Muscle layer of colon (tissue), 2 donors: Measurements from ENCODE around the gene AKAP1.

Experiments
- H3K27ac ChIP-seq: one replicate; pipeline ENCODE4 v1.7.0; 2013; ENCODE audit warnings: low read depth, mild to moderate bottlenecking, low read length, moderate library complexity
- H3K27me3 ChIP-seq, 2 donors: one replicate each; pipeline ENCODE4 v1.7.0; 2013; ENCODE audit warnings: low read length in 2 of 2, mild to moderate bottlenecking in 2 of 2; ENCODE audit not compliant: insufficient read depth in 2 of 2, control insufficient read depth in 1 of 2
- H3K36me3 ChIP-seq: one replicate; pipeline ENCODE4 v1.7.0; 2013; ENCODE audit warnings: mild to moderate bottlenecking, low read length; ENCODE audit not compliant: insufficient read depth
- H3K4me1 ChIP-seq: one replicate; pipeline ENCODE4 v1.7.0; 2013; ENCODE audit warnings: mild to moderate bottlenecking, low read length; ENCODE audit not compliant: insufficient read depth
- H3K4me3 ChIP-seq, 2 donors: one replicate each; pipeline ENCODE4 v1.7.0; 2013; ENCODE audit warnings: low read length in 2 of 2, low read depth in 1 of 2, mild to moderate bottlenecking in 1 of 2, moderate library complexity in 1 of 2
- H3K9ac ChIP-seq: one replicate; pipeline ENCODE4 v1.7.0; 2013; ENCODE audit warnings: low read length
- H3K9me3 ChIP-seq: one replicate; pipeline ENCODE4 v1.7.0; 2013; ENCODE audit warnings: mild to moderate bottlenecking, low read length
- donor health status: abdominal sarcoma.
- donor health status: Adenocarcinoma of cecum.

Gene AKAP1

DNA sequence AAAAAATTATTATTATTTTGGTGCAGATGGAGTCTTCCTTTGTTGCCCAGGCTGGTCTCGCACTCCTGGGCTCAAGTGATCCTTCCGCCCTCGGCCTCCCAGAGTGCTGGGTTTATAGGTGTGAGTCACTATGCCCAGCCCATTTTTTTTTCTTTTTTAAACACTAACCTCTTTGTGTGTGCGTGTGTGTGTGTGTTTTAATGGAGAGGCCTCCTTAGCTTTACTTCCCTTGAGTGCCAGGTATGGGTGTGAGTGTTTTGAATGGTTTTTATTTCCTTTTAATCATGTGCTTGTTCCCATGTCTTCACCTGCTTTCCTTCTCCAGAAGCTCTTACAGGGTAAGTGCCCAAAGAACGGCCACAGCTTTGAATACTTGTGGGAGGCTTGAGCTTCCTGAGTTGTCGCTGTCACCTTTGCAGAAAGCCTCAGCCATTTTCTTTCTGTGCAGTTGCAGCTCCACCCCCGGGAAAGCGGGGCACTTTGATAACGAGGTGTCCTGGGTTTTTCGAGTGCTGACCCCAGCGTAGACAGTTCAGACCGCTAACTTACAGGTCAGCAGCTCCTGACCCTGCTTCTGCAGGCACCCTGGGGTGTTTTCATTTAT is 22.6 kb downstream of the AKAP1 start:
- Histone ChIP-seq H3K4me1 (peaks cover 67% of the 10 kb centered on the region), H3K36me3 (peaks cover 29% of the 10 kb centered on the region)

DNA sequence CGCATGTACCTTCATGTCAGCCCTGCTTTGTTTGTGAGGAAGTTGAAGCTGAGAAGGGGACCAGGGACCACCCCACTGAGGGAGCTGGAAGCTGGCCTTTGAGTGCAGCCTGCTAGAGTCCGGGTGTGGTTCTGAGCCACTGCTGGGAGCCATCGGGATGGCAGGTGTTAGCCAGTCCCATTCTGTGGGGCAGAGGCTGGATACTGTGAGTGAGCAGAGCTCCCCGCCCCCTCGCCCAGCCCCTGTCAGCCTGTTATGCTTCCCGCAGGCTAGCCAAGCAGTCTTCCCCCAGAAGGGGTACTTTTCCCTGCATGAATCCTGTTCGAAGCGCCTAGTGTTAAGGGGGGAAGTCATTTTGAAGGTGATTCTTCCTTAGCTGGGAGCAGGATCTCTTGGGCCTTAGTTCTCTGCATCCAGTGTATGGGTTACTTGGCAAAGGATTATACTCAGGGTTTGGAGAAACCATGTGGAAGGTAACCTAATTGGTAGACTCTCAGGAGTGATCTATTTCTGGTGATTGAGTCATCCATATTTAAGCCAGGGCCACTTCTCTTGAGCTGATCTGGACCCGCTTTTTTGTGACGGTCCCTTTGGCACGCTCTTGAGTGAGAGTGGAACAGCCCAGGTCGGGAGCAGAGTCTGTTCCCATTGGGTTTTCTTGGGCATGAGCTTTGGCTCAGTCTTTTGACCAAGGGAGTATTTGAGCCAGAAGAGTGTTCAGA is 23.8 kb downstream of the AKAP1 start:
- no peak overlapping the region for H3K9ac ChIP-seq
- no peaks in the 10 kb centered on the region for H3K9me3 ChIP-seq
- H3K4me1 ChIP-seq, result peaks cover 70% of the 10 kb centered on the region
- H3K27me3 ChIP-seq, result no peaks in the 10 kb centered on the region
- H3K36me3 ChIP-seq, result peaks cover 36% of the 10 kb centered on the region
- no peak overlapping the region for H3K4me3 ChIP-seq
- peak overlapping the region; percentile 12 for H3K27ac ChIP-seq

More for the DNA sequence above, 22.6 kb downstream of the AKAP1 start:
- Histone ChIP-seq H3K27ac (no peak overlapping the region), H3K9ac (no peak overlapping the region), H3K27me3 (no peaks in the 10 kb centered on the region), H3K9me3 (no peaks in the 10 kb centered on the region), H3K4me3 (no peak overlapping the region)

DNA sequence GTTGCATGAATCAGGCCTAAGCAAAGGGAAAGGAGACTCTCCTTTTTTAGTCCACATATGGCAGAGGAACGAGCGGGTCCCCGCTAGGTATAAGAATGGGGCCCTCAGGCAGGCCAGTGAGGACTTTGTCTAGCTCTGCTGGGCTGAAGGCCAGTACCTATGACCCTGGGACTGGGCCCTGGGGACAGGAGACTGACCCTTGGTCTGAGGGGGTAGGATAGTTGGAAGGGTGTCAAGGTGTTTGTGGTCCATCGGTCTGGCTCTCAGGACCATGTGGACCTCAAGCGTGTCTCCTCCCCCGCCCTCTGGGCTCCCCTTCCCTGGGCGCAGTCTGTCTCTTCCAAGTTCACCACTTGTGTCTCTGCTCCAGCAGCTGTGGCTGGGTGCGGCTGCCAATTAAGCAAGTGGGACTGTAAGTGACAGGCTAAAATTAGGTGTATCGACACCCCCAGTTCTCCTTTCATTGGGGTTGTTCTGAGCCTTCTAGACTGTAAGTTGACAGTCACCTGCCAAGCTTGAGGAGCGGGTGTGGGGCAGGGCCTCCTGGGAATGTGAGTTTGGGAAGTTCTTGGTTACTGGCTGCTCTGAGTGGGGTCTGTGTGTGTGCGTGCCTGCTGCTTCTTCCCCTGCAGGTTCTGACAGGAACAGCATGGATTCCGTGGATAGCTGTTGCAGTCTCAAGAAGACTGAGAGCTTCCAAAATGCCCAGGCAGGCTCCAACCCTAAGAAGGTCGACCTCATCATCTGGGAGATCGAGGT is 24.5 kb downstream of the AKAP1 start:
- Histone ChIP-seq H3K4me1 (peaks cover 73% of the 10 kb centered on the region), H3K9ac (no peak overlapping the region), H3K27ac (peak overlapping the region; percentile 48), H3K4me3 (no peak overlapping the region), H3K9me3 (no peaks in the 10 kb centered on the region), H3K27me3 (no peaks in the 10 kb centered on the region), H3K36me3 (peaks cover 42% of the 10 kb centered on the region)

DNA sequence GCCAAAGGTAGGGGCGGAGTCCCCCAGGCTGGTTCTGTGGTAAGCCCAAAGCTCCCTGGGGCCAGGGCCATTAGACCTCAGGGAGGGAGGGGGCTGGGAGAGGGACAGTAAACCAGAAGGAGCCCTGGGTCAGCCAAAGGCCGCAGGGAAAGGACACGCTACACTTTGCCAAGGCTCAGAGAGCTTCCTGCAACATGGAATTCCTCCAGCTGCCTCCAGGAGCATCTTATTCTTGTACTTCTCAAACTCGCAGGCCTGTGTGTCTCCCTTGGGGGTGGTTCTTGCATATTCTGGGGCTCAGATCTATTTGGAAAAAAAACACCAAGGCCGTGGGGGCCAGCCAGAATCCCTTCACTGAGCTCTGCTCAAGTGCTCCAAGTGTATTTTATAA is 25.1 kb downstream of the AKAP1 start:
- Histone ChIP-seq H3K4me3 (no peak overlapping the region), H3K27me3 (no peaks in the 10 kb centered on the region), H3K4me1 (peaks cover 68% of the 10 kb centered on the region), H3K27ac (peak overlapping the region; percentile 48), H3K36me3 (peaks cover 48% of the 10 kb centered on the region), H3K9me3 (no peaks in the 10 kb centered on the region), H3K9ac (no peak overlapping the region)

DNA sequence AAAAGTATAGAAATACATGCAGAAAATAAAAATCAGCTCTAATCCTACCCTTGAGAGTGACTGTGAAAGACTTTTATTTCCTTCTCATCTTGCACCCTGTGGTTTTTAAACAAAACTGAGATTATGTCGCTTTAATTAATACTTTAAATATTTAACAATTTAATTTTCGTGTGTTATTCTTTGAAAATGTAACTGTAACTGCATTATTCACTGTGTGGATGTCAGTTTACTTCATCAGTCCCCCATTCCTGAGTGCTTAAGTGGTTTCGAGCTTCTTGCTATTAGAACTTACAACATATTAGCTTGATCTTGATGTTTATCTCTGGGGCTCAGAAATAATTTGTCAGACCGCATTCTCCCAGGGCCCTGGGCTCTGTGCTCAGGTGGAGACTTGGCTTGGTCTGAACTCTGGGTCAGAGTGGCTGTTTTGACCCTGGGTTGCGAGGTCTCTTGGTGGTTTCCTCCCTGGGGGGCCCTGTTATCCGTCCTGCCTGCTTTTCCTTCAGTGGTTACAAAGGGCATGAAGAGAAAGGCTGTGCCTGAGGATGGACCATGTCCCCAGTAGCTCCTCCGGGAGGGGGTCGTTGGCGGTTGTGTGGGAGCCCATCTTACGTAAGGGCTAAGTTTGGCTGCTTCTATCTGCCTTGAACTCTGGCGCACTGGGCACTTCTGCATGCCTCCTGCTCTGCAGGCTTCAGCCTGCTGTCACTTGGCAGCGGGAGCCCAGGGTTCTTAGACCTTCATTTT is 25.7 kb downstream of the AKAP1 start:
- H3K9me3 ChIP-seq, result no peaks in the 10 kb centered on the region
- H3K27me3 ChIP-seq, result no peaks in the 10 kb centered on the region
- H3K9ac ChIP-seq, result no peak overlapping the region
- peak overlapping the region; percentile 48 for H3K27ac ChIP-seq
- H3K4me1 ChIP-seq, result peaks cover 65% of the 10 kb centered on the region
- H3K4me3 ChIP-seq, result no peak overlapping the region
- H3K36me3 ChIP-seq, result peaks cover 50% of the 10 kb centered on the region

GRCh38 chr17:57111386-57111785 is 26.3 kb downstream of the AKAP1 start:
- peaks cover 54% of the 10 kb centered on the region for H3K36me3 ChIP-seq
- H3K27me3 ChIP-seq, result no peaks in the 10 kb centered on the region
- H3K4me1 ChIP-seq, result peaks cover 62% of the 10 kb centered on the region
- H3K27ac ChIP-seq, result peak overlapping the region; percentile 37
- no peaks in the 10 kb centered on the region for H3K9me3 ChIP-seq
- no peak overlapping the region for H3K9ac ChIP-seq
- no peak overlapping the region for H3K4me3 ChIP-seq

DNA sequence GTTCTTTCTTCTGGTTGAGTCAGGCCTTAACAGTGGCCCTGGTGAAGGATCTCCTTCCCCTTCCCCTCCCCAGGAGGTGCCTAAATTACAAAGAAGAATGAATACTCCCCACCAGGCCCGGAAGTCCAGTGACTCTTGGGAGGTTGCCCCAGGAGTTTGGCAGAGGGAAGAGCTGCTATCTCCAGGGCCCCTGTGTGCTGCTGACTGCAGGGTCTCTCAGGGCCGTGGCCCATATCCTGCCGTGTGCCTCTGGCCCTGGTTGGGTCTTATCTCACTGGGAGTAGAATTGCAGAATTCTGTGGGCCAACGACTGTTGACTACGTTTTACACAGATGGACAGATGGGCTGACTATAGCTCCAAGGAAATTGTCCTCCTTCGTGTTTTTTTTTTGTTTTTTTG is 28.0 kb downstream of the AKAP1 start:
- Histone ChIP-seq H3K9ac (no peak overlapping the region), H3K9me3 (no peaks in the 10 kb centered on the region), H3K36me3 (peaks cover 62% of the 10 kb centered on the region), H3K4me1 (peaks cover 46% of the 10 kb centered on the region), H3K27me3 (no peaks in the 10 kb centered on the region), H3K4me3 (no peak overlapping the region), H3K27ac (no peak overlapping the region)

DNA sequence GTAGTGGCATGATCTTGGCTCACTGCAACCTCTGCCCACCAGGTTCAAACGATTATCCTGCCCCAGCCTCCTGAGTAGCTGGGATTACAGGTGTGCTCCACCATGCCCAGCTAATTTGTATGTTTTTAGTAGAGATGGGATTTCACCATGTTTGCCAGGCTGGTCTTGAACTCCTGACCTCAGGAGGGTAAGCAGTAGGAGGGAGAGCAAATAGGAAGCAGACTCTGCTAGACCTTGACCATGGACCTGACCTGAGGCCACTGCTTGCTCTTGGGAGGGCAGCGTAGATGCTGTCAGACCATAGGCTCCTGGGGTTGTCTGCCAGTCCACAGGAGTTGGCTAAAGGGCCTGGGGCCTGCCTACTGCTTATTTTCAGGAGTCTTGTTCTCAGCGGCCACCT is 28.6 kb downstream of the AKAP1 start:
- H3K27me3 ChIP-seq, result no peaks in the 10 kb centered on the region
- H3K4me1 ChIP-seq, result peaks cover 42% of the 10 kb centered on the region
- peaks cover 68% of the 10 kb centered on the region for H3K36me3 ChIP-seq
- no peak overlapping the region for H3K9ac ChIP-seq
- H3K9me3 ChIP-seq, result no peaks in the 10 kb centered on the region
- no peak overlapping the region for H3K27ac ChIP-seq
- H3K4me3 ChIP-seq, result no peak overlapping the region

GRCh38 chr17:57114085-57114673 is 29.1 kb downstream of the AKAP1 start:
- Histone ChIP-seq H3K4me3 (no peak overlapping the region), H3K27ac (no peak overlapping the region), H3K27me3 (no peaks in the 10 kb centered on the region), H3K36me3 (peaks cover 73% of the 10 kb centered on the region), H3K9ac (no peak overlapping the region), H3K9me3 (no peaks in the 10 kb centered on the region), H3K4me1 (peaks cover 37% of the 10 kb centered on the region)

- no peak overlapping the region for H3K27ac ChIP-seq
- H3K4me3 ChIP-seq, result no peak overlapping the region
- H3K4me1 ChIP-seq, result peaks cover 25% of the 10 kb centered on the region
- H3K27me3 ChIP-seq, result no peaks in the 10 kb centered on the region
- H3K9me3 ChIP-seq, result no peaks in the 10 kb centered on the region
- peaks cover 84% of the 10 kb centered on the region for H3K36me3 ChIP-seq
- no peak overlapping the region for H3K9ac ChIP-seq
These were observed 30.3 kb downstream of the AKAP1 start for GRCh38 chr17:57115377-57115776.

DNA sequence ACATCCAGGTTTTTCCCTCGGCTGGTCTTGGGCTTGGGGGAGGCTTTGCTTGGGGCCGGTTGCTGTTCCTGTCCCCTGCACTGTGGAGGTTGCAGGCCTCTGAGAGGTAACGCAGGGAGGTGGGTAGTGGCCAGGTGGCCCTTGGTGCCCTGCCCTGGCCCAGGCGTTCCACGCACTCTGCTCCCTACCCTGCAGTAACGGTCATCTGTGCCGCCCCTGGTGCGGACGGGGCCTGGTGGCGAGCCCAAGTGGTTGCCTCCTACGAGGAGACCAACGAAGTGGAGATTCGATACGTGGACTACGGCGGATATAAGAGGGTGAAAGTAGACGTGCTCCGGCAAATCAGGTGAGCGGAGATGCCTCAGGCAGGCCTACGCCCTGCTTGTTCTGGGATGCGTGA is 30.9 kb downstream of the AKAP1 start:
- Histone ChIP-seq H3K27ac (no peak overlapping the region), H3K9ac (no peak overlapping the region), H3K27me3 (no peaks in the 10 kb centered on the region), H3K4me1 (peaks cover 19% of the 10 kb centered on the region), H3K36me3 (peaks cover 89% of the 10 kb centered on the region), H3K4me3 (no peak overlapping the region), H3K9me3 (no peaks in the 10 kb centered on the region)
